ENCODE data around the gene HERC2.
"Not testable (repeated sequence)": the region's sequence is repeated elsewhere in the genome, so short reads cannot be mapped to it uniquely, and the experiment has no call there.

- TF ChIP-seq CTCF, POLR2A (IDR thresholded peaks at IDR 0.05): not testable (repeated sequence)
Observed at GRCh38 chr15:28294560-28294959, 27.4 kb downstream of the HERC2 start.

Data from ovary (tissue), 3 donors.